Midbrain (tissue), 1 donor: ENCODE results near the gene DERA.
"Not testable (repeated sequence)": the region's sequence is repeated elsewhere in the genome, so short reads cannot be mapped to it uniquely, and the experiment has no call there.

Experiments
- DNase-seq: peaks from one replicate; lab custom pipeline; 2025; lab: John Stamatoyannopoulos, UW

Gene DERA

DNA sequence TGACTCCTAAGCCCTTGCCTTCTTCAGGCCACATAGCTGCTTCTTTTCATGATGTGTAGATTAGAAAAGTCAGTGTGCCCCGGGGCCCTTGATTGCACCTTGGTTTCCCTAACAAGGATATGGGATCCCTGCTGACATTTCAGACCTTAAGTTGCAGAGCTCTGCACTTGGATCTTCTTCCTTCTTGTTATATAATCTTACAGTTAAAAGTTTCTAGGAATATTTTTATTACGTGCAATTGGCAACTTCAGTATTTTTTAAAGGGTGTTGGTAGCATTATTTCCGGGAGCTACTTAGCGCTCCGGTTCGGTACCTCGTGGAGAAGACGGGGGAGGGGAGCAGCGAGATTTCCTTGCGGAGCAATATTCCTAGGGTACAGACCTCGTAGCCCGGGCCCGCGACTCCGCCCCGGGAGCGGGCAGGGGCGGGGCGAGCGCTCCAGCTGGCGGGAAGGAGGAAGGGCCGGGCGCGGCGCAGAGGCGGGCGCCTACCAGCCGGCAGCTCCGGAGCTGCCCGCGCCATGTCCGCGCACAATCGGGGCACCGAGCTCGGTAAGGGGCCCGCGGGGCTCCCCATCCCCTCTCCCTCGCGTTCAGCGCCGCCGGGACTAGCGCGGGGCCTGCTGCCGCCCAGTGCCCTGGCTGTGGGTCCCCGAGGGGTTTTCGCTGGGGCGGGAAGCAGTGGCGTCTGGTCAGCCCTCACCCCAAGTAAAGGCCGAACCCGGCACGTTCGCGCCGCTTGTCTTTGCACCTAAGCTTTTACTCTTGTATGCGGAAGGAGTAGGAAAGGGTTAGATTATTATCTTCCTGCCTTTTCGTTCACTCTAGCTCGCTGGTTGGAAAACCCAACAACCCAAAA, at the start of gene DERA:
DERA (plus strand) TSS at position 469 of the 858 bp plus-strand sequence; CDS start at position 521, 52 bp downstream.
- DNase-seq: peak; percentile 72

DNA sequence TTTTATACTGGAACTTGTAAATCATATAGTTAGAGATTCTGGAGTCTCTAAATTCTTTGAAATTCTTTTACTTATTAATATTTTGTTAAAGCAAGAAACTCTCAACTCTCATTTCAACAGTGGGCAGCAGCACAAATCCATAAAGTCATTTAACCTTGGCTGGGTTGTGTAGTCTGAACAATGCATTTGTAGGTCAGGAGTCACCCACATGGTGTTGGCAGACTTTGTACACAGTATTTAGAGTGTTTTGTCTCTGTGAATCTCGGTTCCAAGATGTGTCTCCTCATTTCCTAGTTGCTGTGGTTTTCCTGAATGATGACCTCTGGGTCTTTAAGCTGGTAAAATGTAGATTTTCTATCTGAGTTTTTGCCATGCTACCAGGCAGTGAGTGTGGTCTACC, 49.7 kb upstream of the DERA start:
- no peak for DNase-seq

GRCh38 chr12:15862840-15863239, 48.3 kb upstream of the DERA start:
- DNase-seq: no peak

- no peak for DNase-seq
Observed at GRCh38 chr12:15863372-15863771, 47.8 kb upstream of the DERA start.

DNA sequence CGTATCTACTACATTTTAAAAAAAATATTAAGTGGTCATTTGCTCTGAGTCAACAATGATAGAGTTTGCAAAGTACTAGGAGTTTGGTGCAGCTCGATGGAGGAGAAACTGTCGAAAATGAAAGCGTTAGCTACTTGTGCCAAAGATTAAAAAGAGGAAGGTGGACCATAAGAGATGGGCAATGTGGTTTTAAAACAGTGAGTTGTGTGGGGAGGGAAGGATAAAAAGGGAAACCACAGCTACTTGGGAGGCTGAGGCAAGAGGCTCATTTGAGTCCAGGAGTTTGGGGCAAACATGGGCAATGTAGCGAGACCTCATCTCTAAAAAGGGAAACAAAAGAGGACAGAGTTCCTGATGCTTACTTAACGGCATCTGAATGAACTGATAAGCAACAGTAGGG, 47.1 kb upstream of the DERA start:
- no peak for DNase-seq

- no peak for DNase-seq
Observed at GRCh38 chr12:15868186-15868585, 42.9 kb upstream of the DERA start.

DNA sequence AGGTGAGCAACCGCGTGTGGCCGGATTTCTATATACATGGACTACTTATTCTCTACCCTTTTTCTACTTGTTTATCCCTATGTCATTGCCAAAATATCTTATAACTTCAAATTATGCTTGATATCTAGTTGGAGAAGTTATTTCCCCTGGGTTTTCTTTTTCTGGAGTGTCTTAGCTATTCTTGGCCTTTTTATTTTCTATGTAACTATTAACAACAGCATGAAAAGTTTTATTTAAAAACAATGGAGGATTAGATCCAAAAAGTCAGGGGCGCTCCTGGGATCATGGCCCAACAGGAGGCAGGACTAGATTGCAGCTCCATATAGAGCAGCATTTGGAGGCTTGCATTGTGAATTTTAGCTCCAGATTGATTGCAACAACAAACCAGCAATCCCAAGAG, 37.6 kb upstream of the DERA start:
- no peak for DNase-seq

DNA sequence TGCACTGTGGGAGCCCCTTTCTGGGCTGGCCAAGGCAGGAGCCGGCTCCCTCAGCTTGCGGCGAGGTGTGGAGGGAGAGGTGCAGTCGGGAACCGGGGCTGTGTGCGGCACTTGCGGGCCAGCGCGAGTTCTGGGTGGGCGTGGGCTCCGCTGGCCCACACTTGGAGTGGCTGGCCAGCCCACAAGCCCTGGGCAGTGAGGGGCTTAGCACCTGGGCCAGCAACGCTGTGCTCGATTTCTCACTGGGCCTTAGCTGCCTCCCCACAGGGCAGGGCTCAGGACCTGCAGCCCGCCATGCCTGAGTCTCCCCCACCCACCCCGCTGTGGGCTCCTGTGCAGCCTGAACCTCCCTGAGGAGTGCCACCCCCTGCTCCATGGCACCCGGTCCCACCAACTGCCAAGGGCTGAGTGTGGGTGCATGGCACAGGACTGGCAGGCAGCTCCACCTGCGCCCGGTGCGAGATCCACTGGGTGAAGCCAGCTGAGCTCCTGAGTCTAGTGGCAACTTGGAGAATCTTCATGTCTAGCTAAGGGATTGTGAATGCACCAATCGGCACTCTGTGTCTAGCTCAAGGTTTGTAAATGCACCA, 36.5 kb upstream of the DERA start:
- not testable (repeated sequence) for DNase-seq

DNA sequence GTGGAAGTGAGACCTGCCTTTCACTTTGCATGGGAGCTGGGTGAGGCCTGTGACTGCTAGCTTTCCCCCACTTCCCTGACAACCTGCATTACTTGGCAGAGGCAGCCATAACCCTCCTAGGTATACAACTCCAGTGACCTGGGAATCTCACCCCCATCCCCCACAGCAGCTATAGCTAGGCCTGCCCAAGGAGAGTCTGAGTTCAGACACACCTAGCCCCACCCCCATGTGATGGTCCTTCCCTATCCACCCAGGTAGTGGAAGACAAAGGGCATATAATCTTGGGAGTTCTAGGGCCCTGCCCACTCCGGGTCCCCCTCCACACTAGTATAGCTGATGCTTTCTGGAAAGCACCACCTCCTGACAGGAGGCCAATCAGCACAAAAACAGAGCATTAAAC, 35.3 kb upstream of the DERA start:
- no peak for DNase-seq

GRCh38 chr12:15879413-15879812, 31.7 kb upstream of the DERA start:
- DNase-seq: no peak

DNA sequence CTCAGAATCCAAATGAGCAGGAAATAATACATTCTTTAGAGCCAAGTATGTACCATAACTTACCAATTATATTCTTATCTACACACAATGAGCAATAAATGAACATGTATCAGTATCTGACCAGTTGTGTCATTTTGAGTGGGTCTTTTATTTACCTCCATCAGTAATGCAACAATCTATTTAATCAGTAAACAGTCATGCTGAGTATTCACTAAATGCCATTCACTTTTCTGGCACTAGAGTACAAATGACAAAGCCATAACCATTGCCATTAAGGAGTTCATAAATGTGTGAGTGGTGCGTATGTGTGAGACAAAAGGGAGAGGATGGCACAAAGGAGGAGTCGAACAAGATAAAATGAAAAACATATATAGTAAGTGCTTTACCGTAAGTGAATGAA, 30.4 kb upstream of the DERA start:
- no peak for DNase-seq

GRCh38 chr12:15882118-15882971, 28.8 kb upstream of the DERA start, which contains the start of gene STRAP:
TSS of gene STRAP (plus strand) at chr12:15882387. CDS start at chr12:15882708, 321 bp downstream.
- peak; percentile 99 for DNase-seq

DNA sequence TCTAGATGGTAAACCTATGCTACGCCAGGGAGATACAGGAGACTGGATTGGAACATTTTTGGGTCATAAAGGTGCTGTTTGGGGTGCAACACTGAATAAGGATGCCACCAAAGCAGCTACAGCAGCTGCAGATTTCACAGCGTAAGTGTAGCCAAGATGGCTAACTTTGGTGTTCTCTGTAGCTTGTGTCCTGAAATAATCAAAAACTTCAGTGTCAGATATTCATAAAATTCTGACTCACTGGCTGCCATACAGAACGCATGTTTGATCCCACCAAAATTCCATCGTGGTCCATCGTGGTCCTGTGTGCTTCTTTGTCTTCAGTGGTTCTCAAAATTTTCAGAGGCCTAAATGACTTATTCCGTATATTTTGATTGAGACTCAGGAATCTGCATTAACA, 27.6 kb upstream of the DERA start:
- no peak for DNase-seq

GRCh38 chr12:15886372-15887042, 24.6 kb upstream of the DERA start:
- no peak for DNase-seq

- no peak for DNase-seq
Observed at GRCh38 chr12:15887043-15887817, 23.9 kb upstream of the DERA start.

DNA sequence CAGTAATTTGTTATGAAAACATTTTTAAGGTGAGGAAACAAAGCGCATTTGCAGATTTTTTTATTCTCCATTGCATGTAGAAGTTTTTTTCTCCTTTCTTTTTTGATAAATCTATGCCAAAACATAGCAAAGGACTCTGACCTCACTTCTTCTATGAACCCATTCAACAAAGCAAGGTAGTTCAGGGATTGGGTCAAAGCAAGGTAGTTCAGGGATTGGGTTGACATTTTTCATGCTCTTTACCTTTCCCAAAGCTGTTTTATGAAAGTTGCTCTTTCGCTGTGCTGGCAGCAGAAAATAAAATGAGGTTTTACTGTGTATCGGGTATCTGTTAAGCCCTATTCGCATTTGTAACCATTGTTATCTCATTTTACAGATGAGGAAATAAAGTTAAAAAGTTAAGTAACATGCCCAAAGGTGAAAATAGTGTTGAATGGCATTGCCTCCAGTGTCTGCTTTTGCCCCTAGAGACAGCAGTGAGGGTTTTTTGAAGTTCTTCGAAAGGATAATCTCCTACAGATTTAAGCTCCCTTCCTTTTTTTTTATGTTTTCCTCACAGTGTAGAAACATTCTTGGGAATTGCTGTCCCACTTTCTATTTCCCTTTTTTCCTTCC, 18.4 kb upstream of the DERA start:
- DNase-seq: no peak

GRCh38 chr12:15893260-15893659, 17.9 kb upstream of the DERA start:
- DNase-seq: no peak

GRCh38 chr12:15896867-15897266, 14.3 kb upstream of the DERA start:
- no peak for DNase-seq

DNA sequence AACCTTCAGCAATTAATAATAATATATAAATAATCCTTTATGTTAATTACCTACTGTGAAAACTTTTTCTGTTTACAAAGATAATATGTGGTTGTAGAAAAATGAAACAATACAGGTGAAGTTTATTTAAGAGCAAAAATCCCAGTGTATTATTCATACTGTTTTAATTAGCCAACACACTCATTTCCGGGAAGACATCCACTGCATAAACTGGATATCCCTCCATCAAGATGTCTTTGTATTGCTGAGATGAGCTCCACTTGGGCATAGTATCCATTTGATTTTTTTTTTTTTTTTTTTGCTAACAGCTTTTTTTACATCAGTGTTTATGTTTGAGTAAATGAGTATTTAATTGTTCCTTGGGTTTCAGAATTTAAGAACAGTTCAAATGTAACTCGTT, 13.7 kb upstream of the DERA start:
- DNase-seq: no peak

- DNase-seq: peak; percentile 50
Observed at GRCh38 chr12:15899282-15899870, 11.8 kb upstream of the DERA start.
